ENCODE measurements around the gene PUM2.

- TF ChIP-seq EZH2 (IDR thresholded peaks at IDR 0.05; ENCODE audit: insufficient read depth, poor library complexity, severe bottlenecking) (no peak), EZH2phosphoT487 (IDR thresholded peaks at IDR 0.05; ENCODE audit: insufficient read depth, low read depth) (no peak)
Observed at GRCh38 chr2:20400306-20400705, 49.7 kb upstream of the PUM2 start.

Measured in GM23248 (cell line).